Peyer's patch (tissue), 4 donors: ENCODE data around the gene APBB3. TPM values are rescaled to one million over a fixed set of nuclear protein-coding genes. Genes with fewer than 3 reads are reported as not detected.

Source experiments
- DNase-seq, 3 donors: peaks; one replicate each; pipeline ENCODE4 v3.0.0-alpha.2; 2017 to 2019
- H3K27ac ChIP-seq, 4 donors: fragments of 200-600 bp; sonication (generic); one replicate each; pipeline ENCODE4 v1.5.1; 2016 to 2019
- H3K27me3 ChIP-seq, 2 donors: fragments of 200-600 bp; sonication (generic); one replicate each; pipeline ENCODE4 v1.5.1; 2019
- H3K36me3 ChIP-seq, 3 donors: fragments of 200-600 bp; sonication (generic); one replicate each; pipeline ENCODE4 v1.5.1; 2016 to 2019
- H3K4me1 ChIP-seq, 4 donors: fragments of 200-600 bp; sonication (generic); one replicate each; pipeline ENCODE4 v1.5.1; 2016 to 2019
- H3K4me3 ChIP-seq, 4 donors: fragments of 200-600 bp; sonication (generic); 1 replicate in 3 of 4; 2 replicates in 1 of 4; pipeline ENCODE4 v1.5.1; 2016 to 2019; ENCODE audit warnings: mild to moderate bottlenecking in 1 of 4
- H3K9me3 ChIP-seq, 4 donors: fragments of 200-600 bp; sonication (generic); one replicate each; pipeline ENCODE4 v1.5.1; 2016 to 2019; ENCODE audit warnings: mild to moderate bottlenecking in 1 of 4
- CTCF ChIP-seq, 6 experiments: fragments of 450-650 bp in 4 of 6; fragments of 200-600 bp in 2 of 6; sonication (generic) in 1 of 6; IDR thresholded peaks; one replicate each; pipeline ENCODE4 v1.5.1; 2017 to 2019; ENCODE audit warnings: antibody characterized with exemption in 6 of 6, mild to moderate bottlenecking in 3 of 6, moderate library complexity in 1 of 6
- POLR2A ChIP-seq, 2 donors: fragments of 450-650 bp; IDR thresholded peaks; one replicate each; pipeline ENCODE4 v1.5.1; 2017; ENCODE audit warnings: antibody characterized with exemption in 2 of 2, mild to moderate bottlenecking in 2 of 2, moderate library complexity in 2 of 2
- total RNA-seq, 4 donors: library from RNA; depleted of rRNA; stranded (reverse); fragments of >200 nt; gene quantifications; one replicate each; pipeline ENCODE4 v1.1.0, GENCODE V29; 2016

APBB3 gene
- 10 to 100 TPM; 21.7 to 78.5 (median 62.4) TPM for total RNA-seq

- TF ChIP-seq CTCF (IDR thresholded peaks at IDR 0.05) = peak in 3 of 6 experiments; percentile 6 to 13 (median 9)
- peak; percentile 84 to 92 for TF ChIP-seq POLR2A (IDR thresholded peaks at IDR 0.05)
- peak; percentile 95 to 98 (median 96) for DNase-seq
- Histone ChIP-seq H3K27ac (peak within 1 kb of the TSS; percentile 90 to 95 (median 90)), H3K4me3 (peak within 1 kb of the TSS; percentile 60 to 81 (median 68)), H3K27me3 (no peaks in the 10 kb centered on the region), H3K9me3 (no peaks in the 10 kb centered on the region), H3K36me3 (peaks cover 0 to 37% (median 0%) of the 10 kb centered on the region in 3 donors), H3K4me1 (peaks cover 0 to 44% (median 13%) of the 10 kb centered on the region in 4 donors)
These were observed at the start of gene APBB3, which contains the start of gene SLC35A4 for GRCh38 chr5:140564196-140565023. TSS of gene APBB3 (minus strand) at chr5:140564598. CDS start at chr5:140564245, 353 bp downstream. TSS of gene SLC35A4 (plus strand) at chr5:140564828. CDS start at chr5:140567170, 2,342 bp downstream.

- H3K27ac ChIP-seq = peak overlapping the region in 1 of 4 donors; percentile 6
- no peak for DNase-seq
These were observed 46.7 kb upstream of the APBB3 start for GRCh38 chr5:140611020-140611521.

GRCh38 chr5:140609126-140609525 lies 44.7 kb upstream of the APBB3 start:
- DNase-seq = peak in 2 of 3 donors; percentile 58 to 61
- H3K27me3 ChIP-seq = no peaks in the 10 kb centered on the region
- TF ChIP-seq CTCF (IDR thresholded peaks at IDR 0.05) (no peak), POLR2A (IDR thresholded peaks at IDR 0.05) (no peak)

More at GRCh38 chr5:140611020-140611521, 46.7 kb upstream of the APBB3 start:
- no peaks in the 10 kb centered on the region for H3K9me3 ChIP-seq
- peaks cover 0 to 5% (median 2%) of the 10 kb centered on the region in 4 donors for H3K4me1 ChIP-seq
- no peaks in the 10 kb centered on the region for H3K27me3 ChIP-seq
- no peaks in the 10 kb centered on the region for H3K36me3 ChIP-seq
- H3K4me3 ChIP-seq = no peak overlapping the region
- TF ChIP-seq POLR2A (IDR thresholded peaks at IDR 0.05) (no peak), CTCF (IDR thresholded peaks at IDR 0.05) (no peak)

GRCh38 chr5:140608722-140609121 lies 44.3 kb upstream of the APBB3 start:
- no peak for DNase-seq
- Histone ChIP-seq H3K36me3 (no peaks in the 10 kb centered on the region), H3K27me3 (no peaks in the 10 kb centered on the region), H3K9me3 (no peaks in the 10 kb centered on the region), H3K4me1 (peaks cover 0 to 5% (median 2%) of the 10 kb centered on the region in 4 donors), H3K4me3 (no peak overlapping the region), H3K27ac (no peak overlapping the region)
- no peak for TF ChIP-seq CTCF (IDR thresholded peaks at IDR 0.05)
- no peak for TF ChIP-seq POLR2A (IDR thresholded peaks at IDR 0.05)

More at GRCh38 chr5:140609126-140609525, 44.7 kb upstream of the APBB3 start:
- Histone ChIP-seq H3K4me3 (no peak overlapping the region), H3K27ac (no peak overlapping the region), H3K9me3 (no peaks in the 10 kb centered on the region), H3K4me1 (peaks cover 0 to 5% (median 2%) of the 10 kb centered on the region in 4 donors), H3K36me3 (no peaks in the 10 kb centered on the region)

- Histone ChIP-seq H3K36me3 (no peaks in the 10 kb centered on the region), H3K4me1 (peaks cover 0 to 5% (median 2%) of the 10 kb centered on the region in 4 donors), H3K27ac (peak overlapping the region in 1 of 4 donors; percentile 25), H3K4me3 (no peak overlapping the region), H3K27me3 (no peaks in the 10 kb centered on the region), H3K9me3 (no peaks in the 10 kb centered on the region)
- TF ChIP-seq POLR2A (IDR thresholded peaks at IDR 0.05) (no peak), CTCF (IDR thresholded peaks at IDR 0.05) (peak in 1 of 6 experiments; percentile 9)
- DNase-seq = no peak
These were observed 42.6 kb upstream of the APBB3 start for GRCh38 chr5:140607031-140607430.
